Subcutaneous adipose tissue (tissue), 4 donors: ENCODE data around the gene ZNF609. TPM values are rescaled to one million over a fixed set of nuclear protein-coding genes. Genes with fewer than 3 reads are reported as not detected.

Experiments
- total RNA-seq, 4 donors: library from RNA; depleted of rRNA; stranded (reverse); fragments of >200 nt; gene quantifications; one replicate each; pipeline ENCODE4 v1.1.0, GENCODE V29; 2016
- TF ChIP-seq, protein P1 (sequence below): fragments of 450-650 bp; IDR thresholded peaks from one replicate; pipeline ENCODE4 v1.5.1; 2016; ENCODE audit warnings: low read depth, mild to moderate bottlenecking, control low read depth, antibody characterized with exemption, moderate library complexity

Gene ZNF609
- total RNA-seq, 4 donors from 2014 or later: 23.0 to 26.9 (median 24.1) TPM

DNA sequence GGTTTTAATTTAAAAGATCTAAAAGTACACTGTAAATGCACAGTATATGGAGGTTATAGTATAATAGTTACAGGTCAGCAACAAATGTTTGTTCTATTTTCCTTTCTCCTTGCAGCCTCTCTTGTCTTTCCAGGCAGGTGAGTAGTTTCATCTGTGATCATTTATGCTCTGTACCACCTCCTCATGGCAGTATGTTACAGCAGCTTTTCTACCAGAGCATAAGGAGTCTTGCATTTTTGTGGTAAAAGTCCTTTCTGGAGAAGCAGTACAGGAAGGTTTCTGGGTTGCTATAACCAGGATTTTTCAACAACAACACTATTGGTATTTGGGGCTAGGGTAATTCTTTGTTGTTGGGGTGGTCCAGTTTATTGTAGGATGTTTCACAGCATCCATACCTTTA is 59.5 kb downstream of the ZNF609 start:
- TF ChIP-seq, protein P1, sequence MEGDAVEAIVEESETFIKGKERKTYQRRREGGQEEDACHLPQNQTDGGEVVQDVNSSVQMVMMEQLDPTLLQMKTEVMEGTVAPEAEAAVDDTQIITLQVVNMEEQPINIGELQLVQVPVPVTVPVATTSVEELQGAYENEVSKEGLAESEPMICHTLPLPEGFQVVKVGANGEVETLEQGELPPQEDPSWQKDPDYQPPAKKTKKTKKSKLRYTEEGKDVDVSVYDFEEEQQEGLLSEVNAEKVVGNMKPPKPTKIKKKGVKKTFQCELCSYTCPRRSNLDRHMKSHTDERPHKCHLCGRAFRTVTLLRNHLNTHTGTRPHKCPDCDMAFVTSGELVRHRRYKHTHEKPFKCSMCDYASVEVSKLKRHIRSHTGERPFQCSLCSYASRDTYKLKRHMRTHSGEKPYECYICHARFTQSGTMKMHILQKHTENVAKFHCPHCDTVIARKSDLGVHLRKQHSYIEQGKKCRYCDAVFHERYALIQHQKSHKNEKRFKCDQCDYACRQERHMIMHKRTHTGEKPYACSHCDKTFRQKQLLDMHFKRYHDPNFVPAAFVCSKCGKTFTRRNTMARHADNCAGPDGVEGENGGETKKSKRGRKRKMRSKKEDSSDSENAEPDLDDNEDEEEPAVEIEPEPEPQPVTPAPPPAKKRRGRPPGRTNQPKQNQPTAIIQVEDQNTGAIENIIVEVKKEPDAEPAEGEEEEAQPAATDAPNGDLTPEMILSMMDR: no peak

DNA sequence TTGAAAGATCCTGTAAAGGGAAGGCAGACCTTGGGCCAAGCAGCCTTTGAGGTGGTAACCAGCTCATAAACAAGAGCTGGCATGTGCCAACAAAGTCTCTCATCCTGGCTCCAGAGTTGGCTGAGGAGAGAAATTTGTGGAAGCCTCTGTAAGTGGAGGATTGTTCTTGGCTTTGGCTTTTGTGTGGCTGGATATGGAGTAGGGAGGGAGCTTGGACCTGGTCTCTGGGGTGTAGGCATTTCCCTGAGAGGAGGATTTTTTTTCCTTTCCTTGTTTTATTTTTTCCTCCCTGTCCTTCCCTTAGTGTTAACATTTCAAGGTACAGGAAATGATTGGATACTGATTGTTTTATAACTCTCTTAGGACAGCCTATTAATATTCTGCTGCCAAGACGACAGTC is 60.8 kb downstream of the ZNF609 start:
- TF ChIP-seq, protein P1: no peak

DNA sequence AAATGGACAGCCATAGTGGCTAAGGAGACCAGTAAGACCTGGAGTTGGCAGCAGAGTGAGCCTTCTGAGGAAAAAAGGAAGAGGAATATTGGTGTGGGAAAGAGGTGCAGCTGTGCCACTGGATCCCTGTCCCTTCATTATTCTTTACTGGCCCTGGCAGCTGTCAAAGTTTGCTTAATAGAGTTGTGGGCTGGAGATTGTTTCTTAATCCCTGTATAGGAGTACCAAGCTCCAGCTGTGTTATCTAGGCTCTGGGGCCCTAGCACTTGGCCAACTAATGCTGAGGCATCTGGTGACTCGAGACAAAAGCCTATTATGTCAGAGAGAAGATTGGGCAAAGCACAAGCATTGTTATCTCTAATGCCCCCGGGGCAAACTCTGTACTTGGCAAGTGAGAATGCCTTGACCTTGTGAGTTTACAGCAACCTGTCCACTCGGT is 61.4 kb downstream of the ZNF609 start:
- TF ChIP-seq, protein P1: no peak

DNA sequence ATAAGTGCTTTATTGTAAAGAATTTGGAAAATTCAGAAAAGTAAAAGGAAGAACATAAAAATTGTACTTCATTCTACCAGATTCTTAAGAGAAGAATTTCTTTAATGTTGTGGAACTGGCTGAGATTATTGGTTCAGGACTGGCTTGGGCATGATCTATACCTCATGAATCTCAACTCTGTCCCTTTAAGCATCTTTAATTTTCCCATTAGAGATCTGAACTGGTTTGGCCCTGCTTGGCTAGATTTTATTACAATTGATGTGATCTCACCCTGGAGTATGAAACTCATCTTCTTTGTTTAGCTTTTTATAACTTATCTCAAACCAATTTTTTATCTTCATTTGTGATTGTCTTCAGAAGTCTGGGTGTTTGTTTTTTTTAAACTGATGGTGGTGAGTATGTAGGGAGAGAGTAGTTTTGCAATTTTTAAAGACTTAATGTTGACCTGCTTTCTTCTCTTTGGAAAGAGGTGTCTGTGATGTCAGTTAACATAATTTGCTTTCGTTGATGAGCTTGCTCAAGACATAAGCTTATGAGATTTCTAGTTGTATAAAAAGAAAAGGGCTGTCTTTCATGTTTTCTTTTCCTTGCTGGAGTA is 61.9 kb downstream of the ZNF609 start:
- TF ChIP-seq, protein P1: no peak

DNA sequence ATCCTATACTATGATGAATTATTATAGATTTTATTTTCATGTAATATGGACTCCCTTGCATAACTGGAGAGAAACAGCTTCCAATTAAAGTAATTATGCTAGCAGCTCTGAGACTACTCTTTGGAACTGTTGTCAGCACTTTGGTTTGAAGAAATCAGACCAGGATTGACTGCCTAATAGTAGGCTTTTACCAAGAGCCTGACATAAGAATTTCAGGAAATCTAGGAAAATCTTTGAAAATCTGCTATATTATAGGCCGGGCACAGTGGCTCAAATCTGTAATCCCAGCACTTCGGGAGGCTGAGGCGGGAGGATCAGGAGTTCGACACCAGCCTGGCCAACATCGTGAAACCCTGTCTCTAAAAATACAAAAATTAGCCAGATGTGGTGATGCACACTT is 62.9 kb downstream of the ZNF609 start:
- TF ChIP-seq, protein P1: no peak

DNA sequence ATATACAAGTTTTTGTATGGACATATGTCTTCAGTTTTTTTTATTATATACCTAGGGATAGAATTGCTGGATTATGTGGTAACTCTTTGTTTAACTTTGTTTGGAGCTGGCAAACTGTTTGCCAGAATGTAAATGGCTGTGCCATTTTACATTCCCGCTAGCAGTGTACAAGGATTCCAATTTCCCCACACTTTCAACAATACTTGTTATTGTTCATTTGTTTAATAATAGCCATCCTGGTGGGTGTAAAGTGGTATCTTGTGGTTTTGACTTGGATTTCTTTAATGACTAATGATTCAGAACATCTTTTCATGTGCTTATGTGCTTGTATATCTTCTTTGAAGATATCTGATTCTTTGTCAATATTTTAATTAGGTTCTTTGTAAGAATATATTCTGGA is 64.4 kb downstream of the ZNF609 start:
- TF ChIP-seq, protein P1: no peak

DNA sequence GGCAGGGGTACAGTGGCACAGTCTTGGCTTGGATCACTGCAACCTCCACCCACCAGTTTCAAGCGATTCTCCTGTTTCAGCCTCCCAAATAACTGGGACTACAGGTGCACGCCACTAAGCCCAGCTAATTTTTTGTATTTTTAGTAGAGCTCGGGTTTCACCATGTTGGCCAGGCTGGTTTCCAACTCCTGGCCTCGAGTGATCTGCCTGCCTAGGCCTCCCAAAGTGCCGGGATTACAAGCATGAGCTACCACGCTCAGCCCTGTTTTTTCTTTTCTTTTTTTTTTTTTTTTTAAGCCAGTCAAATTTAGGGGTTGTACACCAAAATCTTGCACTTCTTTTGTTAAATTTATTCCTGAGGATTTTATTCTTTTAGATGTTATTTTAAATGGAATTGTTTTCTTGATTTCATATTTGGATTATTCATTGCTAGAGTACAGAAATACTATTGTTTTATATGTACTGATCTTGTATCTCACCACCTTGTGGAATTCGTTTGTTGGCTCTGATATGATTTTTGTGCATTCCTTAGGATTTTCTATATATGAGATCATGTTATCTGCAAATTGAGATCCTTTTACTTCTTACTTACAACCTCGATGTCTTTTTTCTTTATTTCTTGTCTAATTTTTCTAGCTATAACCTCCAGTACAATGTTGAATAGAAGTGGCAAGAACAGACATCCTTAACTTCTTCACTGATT is 65.6 kb downstream of the ZNF609 start:
- TF ChIP-seq, protein P1: no peak
